HG03060 (cell line): Measurements from ENCODE around the gene TBX1.

Experiments used
- ATAC-seq: cut with Tn5 transposase; IDR thresholded peaks from one replicate; pipeline ENCODE4 v1.9.1; 2021; ENCODE audit warnings: low read depth, moderate number of reproducible peaks; ENCODE audit not compliant: unreplicated experiment

The TBX1 gene

GRCh38 chr22:19760058-19760950 is at the start of gene TBX1:
TBX1 (plus strand) TSS chr22:19760778; CDS start chr22:19760844, 66 bp downstream.
- ATAC-seq = no peak

- ATAC-seq = no peak
Measured at GRCh38 chr22:19713245-19713644, 47.3 kb upstream of the TBX1 start.

- no peak for ATAC-seq
Measured at GRCh38 chr22:19713650-19714311, 46.8 kb upstream of the TBX1 start.

- no peak for ATAC-seq
Measured at GRCh38 chr22:19714312-19715187, 46.0 kb upstream of the TBX1 start, which contains the start of gene SEPTIN5. SEPTIN5 (plus strand) TSS chr22:19714503; CDS start chr22:19714589, 86 bp downstream.

GRCh38 chr22:19715188-19715930 is 45.2 kb upstream of the TBX1 start:
- ATAC-seq = no peak

- no peak for ATAC-seq
Measured at GRCh38 chr22:19716041-19716828, 44.3 kb upstream of the TBX1 start.

DNA sequence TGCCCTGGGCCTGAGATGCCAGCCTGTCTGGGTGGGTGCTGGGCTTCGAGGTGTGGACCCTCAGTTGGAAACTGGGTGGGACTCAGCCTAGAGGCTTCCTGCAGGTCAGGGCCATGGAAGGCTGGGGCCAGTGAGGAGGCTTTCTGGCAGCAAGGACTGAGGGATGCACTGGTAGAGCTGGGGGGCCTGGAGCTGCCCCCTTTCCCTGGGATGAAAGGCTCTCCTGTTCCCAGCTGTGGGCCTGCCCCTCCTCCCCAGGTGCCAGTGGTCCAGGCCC is 43.8 kb upstream of the TBX1 start:
- ATAC-seq = no peak

DNA sequence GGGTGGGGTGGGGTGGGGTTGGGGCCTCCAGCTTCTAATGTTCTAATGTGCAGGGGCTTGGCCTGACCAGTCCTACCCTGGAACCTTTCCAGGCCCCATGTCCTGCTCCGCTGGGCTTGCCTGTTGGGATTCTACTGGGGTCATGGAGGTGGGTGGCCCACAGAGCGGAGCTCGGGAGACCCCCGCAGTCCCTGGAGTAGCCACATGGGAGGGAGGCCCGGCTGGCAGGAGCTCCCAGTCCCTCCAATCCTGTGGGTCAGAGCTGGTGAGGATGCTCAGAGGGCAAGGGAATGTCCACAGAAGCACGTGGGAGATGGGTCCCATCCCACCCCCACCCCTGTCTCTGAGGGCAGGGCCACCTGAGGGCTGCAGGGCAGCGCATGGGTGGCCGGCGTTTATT is 43.4 kb upstream of the TBX1 start:
- no peak for ATAC-seq

GRCh38 chr22:19717691-19718455 is 42.7 kb upstream of the TBX1 start:
- no peak for ATAC-seq

DNA sequence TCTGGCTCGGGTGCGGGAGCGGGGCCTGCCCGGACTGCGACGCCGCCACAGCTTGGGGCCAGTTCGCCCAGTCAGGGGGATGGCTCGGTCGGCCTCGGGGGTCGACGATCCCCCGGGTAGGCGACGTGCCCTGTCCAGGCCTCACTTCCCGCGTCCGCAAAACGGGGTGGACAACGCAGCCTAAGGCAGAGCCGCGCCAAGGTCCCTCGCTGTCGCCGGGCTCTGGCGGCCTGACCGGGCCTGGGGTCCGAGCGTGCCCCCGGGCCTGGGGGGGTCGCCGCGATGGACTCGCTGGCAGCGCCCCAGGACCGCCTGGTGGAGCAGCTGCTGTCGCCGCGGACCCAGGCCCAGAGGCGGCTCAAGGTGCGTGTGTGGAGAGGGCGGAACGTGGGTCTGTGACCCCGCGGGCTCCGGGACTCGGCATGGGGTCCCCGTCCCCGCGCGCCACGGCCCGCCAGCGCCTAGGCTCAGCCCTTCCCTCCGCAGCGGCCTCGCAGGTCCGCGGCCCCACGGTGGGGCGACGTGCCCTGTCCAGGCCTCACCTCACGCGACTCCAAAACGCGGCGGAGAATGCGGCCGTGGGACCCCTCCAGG is 42.0 kb upstream of the TBX1 start:
- no peak for ATAC-seq

DNA sequence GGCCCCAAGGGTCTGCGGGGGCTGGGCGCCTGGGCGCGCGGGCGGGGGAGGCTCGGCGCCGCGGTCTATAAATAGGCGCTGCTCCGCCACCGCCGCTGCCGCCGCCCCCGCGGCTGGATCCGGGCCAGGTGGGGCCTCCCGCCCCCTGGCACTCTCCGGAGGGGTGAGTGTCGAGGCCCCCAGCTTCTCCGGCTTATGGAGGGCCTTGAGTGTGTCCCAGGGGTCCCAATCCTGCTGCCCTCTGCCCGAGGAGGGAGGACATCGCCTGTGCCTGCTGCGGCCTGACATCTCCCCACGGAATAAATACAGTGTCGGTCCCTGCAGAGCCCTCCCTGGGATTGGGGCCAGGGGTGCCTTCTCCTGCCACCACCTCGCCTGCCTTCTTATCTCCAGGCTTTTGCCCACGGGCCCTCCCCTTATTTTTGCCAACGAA is 41.5 kb upstream of the TBX1 start:
- no peak for ATAC-seq

DNA sequence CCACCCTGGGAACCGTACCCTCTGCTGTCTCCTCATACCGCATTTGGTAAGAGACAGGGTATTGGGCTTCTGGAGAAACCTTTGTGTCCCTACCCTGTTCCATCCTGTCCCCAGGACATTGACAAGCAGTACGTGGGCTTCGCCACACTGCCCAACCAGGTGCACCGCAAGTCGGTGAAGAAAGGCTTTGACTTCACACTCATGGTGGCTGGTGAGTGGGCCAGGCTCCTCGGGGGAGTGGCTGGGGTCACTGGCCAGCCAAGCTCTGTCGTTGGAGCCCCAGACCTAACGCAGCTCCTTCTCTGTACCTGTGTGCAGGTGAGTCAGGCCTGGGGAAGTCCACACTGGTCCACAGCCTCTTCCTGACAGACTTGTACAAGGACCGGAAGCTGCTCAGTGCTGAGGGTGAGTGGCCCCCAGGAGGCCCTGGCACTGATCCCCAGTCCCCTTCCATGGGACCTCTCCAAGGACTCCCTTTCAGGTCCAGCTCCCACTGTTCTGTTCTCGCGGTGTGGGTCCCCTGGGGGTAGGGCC is 41.0 kb upstream of the TBX1 start:
- no peak for ATAC-seq

DNA sequence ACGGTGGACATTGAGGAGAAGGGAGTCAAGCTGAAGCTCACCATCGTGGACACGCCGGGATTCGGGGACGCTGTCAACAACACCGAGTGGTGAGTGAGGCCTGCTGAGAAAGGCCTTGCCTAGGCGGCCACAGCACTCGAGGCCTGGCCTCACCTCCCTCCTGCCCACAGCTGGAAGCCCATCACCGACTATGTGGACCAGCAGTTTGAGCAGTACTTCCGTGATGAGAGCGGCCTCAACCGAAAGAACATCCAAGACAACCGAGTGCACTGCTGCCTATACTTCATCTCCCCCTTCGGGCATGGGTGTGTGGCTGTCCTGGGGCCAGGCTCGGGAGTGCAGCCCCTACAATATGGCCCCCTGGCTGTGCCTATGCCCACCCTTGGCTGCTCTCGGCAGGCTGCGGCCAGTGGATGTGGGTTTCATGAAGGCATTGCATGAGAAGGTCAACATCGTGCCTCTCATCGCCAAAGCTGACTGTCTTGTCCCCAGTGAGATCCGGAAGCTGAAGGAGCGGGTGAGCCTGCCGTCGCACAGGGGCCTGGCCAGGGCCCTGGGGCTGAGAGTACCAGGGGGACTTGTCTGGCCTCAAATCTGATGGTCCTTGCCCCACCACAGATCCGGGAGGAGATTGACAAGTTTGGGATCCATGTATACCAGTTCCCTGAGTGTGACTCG is 40.3 kb upstream of the TBX1 start:
- no peak for ATAC-seq

- no peak for ATAC-seq
Measured at GRCh38 chr22:19720999-19721329, 39.6 kb upstream of the TBX1 start.

- ATAC-seq = no peak
Measured at GRCh38 chr22:19721330-19722177, 39.0 kb upstream of the TBX1 start.

DNA sequence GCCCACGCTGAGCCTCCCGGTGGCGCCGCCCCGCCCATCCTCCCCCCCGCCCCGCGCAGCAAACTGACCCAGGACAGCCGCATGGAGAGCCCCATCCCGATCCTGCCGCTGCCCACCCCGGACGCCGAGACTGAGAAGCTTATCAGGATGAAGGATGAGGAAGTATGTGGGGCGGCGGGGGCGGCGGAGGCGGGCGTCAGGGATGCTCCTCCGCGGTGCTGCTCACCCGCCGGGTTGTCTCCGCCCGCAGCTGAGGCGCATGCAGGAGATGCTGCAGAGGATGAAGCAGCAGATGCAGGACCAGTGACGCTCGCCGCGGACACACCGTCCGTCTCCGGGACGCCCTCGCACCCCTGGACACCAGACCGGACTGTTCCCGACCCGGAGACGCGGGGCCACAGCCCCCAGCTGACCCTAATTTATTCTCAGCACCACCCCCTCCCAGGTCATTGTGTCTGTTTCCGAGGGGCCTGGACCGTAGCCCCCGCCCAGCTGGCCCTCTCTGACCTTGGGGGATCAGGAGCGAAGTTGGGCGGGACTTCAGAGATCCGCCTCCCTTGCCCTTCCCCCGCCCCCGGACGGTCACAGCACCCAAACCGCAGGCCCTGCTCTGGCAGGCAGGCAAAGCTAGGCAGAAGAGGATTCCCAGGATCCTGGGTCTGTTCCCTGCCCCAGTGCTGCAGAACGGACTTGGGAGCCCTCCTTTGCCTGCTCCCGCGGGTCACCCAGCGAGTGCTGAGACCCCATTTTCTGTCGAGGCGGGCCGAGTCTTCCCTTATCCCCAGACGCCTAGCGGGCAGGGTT is 38.2 kb upstream of the TBX1 start:
- no peak for ATAC-seq
